ENCODE results near the gene CLNS1A. TPM values are rescaled to one million over a fixed set of nuclear protein-coding genes. Genes with fewer than 3 reads are reported as not detected.
"Not testable (repeated sequence)": the region's sequence is repeated elsewhere in the genome, so short reads cannot be mapped to it uniquely, and the experiment has no call there.

The CLNS1A gene
- polyA plus RNA-seq, 1 donor from 2014 or later = 179 TPM

DNA sequence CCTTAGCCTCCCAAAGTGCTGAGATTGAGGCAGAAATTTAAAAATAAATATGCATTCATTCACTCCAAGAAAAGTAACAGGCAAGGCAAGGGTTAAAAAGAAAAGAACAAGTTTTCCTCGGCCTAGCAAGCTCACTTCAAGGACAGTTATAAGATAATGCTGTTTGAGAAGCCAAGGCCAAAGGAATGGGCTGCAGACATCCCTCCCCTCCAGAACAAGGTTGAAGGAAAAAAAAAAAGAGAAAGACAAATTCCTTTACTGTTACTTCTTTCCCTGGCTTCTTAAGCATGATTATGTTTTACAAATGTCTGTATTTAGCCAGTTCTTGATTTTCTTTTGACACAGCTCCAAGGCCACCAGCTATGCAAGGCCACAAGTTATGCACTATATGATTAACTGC lies 66.7 kb downstream of the CLNS1A start:
- H3K27ac ChIP-seq (ENCODE audit: low read length); H3K9me2 ChIP-seq (ENCODE audit: insufficient read depth, low read length); H3K27me3 ChIP-seq (ENCODE audit: insufficient read depth, low read depth, low read length); H3K36me3 ChIP-seq (ENCODE audit: insufficient read depth, low read length); H2AFZ ChIP-seq (ENCODE audit: low read depth, low read length); H3K79me2 ChIP-seq (replicated peaks; ENCODE audit: insufficient read depth, low read length); H3K9ac ChIP-seq (ENCODE audit: low read length); H3K4me2 ChIP-seq (ENCODE audit: low read length); H3K9me3 ChIP-seq (ENCODE audit: low read length); H4K20me1 ChIP-seq (ENCODE audit: insufficient read depth); H3K4me3 ChIP-seq (ENCODE audit: low read length); H3F3A ChIP-seq (ENCODE audit: insufficient read depth, low read length, poor library complexity, severe bottlenecking): not testable (repeated sequence)

- Histone ChIP-seq H3K9ac (ENCODE audit: low read length) (no peak overlapping the region), H2AFZ (ENCODE audit: low read depth, low read length) (no peak overlapping the region), H3K4me2 (ENCODE audit: low read length) (no peak overlapping the region), H3K27me3 (ENCODE audit: insufficient read depth, low read depth, low read length) (no peaks in the 10 kb centered on the region), H4K20me1 (ENCODE audit: insufficient read depth) (no peaks in the 10 kb centered on the region), H3K79me2 (replicated peaks; ENCODE audit: insufficient read depth, low read length) (no peaks in the 10 kb centered on the region), H3K36me3 (ENCODE audit: insufficient read depth, low read length) (no peaks in the 10 kb centered on the region), H3K9me2 (ENCODE audit: insufficient read depth, low read length) (no peaks in the 10 kb centered on the region), H3K27ac (ENCODE audit: low read length) (no peak overlapping the region), H3K9me3 (ENCODE audit: low read length) (no peaks in the 10 kb centered on the region), H3K4me3 (ENCODE audit: low read length) (no peak overlapping the region), H3F3A (ENCODE audit: insufficient read depth, low read length, poor library complexity, severe bottlenecking) (no peaks in the 10 kb centered on the region)
- no peak for TF ChIP-seq EZH2 (IDR thresholded peaks at IDR 0.05; ENCODE audit: borderline replicate concordance, insufficient read depth, low read length, poor library complexity, severe bottlenecking)
- no peak for TF ChIP-seq CTCF (IDR thresholded peaks at IDR 0.05; ENCODE audit: poor library complexity, severe bottlenecking)
- TF ChIP-seq RAD21 (conservative IDR thresholded peaks at IDR 0.05) = no peak
- TF ChIP-seq TAF1 (IDR thresholded peaks at IDR 0.05; ENCODE audit: low read depth) = no peak
- no peak for TF ChIP-seq EP300 (conservative IDR thresholded peaks at IDR 0.05; ENCODE audit: poor library complexity, severe bottlenecking)
- TF ChIP-seq POLR2AphosphoS5 (IDR thresholded peaks at IDR 0.05) = no peak
- TF ChIP-seq, protein P1, sequence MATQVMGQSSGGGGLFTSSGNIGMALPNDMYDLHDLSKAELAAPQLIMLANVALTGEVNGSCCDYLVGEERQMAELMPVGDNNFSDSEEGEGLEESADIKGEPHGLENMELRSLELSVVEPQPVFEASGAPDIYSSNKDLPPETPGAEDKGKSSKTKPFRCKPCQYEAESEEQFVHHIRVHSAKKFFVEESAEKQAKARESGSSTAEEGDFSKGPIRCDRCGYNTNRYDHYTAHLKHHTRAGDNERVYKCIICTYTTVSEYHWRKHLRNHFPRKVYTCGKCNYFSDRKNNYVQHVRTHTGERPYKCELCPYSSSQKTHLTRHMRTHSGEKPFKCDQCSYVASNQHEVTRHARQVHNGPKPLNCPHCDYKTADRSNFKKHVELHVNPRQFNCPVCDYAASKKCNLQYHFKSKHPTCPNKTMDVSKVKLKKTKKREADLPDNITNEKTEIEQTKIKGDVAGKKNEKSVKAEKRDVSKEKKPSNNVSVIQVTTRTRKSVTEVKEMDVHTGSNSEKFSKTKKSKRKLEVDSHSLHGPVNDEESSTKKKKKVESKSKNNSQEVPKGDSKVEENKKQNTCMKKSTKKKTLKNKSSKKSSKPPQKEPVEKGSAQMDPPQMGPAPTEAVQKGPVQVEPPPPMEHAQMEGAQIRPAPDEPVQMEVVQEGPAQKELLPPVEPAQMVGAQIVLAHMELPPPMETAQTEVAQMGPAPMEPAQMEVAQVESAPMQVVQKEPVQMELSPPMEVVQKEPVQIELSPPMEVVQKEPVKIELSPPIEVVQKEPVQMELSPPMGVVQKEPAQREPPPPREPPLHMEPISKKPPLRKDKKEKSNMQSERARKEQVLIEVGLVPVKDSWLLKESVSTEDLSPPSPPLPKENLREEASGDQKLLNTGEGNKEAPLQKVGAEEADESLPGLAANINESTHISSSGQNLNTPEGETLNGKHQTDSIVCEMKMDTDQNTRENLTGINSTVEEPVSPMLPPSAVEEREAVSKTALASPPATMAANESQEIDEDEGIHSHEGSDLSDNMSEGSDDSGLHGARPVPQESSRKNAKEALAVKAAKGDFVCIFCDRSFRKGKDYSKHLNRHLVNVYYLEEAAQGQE (IDR thresholded peaks at IDR 0.05; ENCODE audit: borderline replicate concordance) = no peak
- no peak for TF ChIP-seq MXI1 (conservative IDR thresholded peaks at IDR 0.05; ENCODE audit: poor library complexity, severe bottlenecking)
- TF ChIP-seq SMC3 (conservative IDR thresholded peaks at IDR 0.05; ENCODE audit: poor library complexity) = no peak
Observed at GRCh38 chr11:77569676-77570070, 67.9 kb downstream of the CLNS1A start.

Measured in neural cell (in vitro differentiated cells).